Transverse colon (tissue), 3 donors: ENCODE results near the gene ADGRA1.

Source experiments
- EP300 ChIP-seq: sonication (generic); formaldehyde crosslinking; IDR thresholded peaks from one replicate; pipeline ENCODE4 v1.6.1; 2017; ENCODE audit warnings: antibody characterized with exemption, low read depth
- POLR2A ChIP-seq: fragments of 450-650 bp; IDR thresholded peaks from one replicate; pipeline ENCODE4 v1.6.1; 2016; ENCODE audit warnings: antibody characterized with exemption, mild to moderate bottlenecking, moderate library complexity
- TF ChIP-seq, protein P1 (sequence below), 5 experiments: fragments of 200-600 bp in 3 of 5; fragments of 450-650 bp in 2 of 5; sonication (generic) in 3 of 5; IDR thresholded peaks; 1 replicate in 2 of 5; 2 replicates in 3 of 5; pipeline ENCODE4 v1.5.1; 2016 to 2017; ENCODE audit warnings: antibody characterized with exemption in 5 of 5, inconsistent platforms in 3 of 5, mild to moderate bottlenecking in 2 of 5, moderate library complexity in 1 of 5

- TF ChIP-seq, protein P1, sequence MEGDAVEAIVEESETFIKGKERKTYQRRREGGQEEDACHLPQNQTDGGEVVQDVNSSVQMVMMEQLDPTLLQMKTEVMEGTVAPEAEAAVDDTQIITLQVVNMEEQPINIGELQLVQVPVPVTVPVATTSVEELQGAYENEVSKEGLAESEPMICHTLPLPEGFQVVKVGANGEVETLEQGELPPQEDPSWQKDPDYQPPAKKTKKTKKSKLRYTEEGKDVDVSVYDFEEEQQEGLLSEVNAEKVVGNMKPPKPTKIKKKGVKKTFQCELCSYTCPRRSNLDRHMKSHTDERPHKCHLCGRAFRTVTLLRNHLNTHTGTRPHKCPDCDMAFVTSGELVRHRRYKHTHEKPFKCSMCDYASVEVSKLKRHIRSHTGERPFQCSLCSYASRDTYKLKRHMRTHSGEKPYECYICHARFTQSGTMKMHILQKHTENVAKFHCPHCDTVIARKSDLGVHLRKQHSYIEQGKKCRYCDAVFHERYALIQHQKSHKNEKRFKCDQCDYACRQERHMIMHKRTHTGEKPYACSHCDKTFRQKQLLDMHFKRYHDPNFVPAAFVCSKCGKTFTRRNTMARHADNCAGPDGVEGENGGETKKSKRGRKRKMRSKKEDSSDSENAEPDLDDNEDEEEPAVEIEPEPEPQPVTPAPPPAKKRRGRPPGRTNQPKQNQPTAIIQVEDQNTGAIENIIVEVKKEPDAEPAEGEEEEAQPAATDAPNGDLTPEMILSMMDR (IDR thresholded peaks at IDR 0.05), result no peak
- TF ChIP-seq EP300 (no peak), POLR2A (no peak)
Observed at GRCh38 chr10:133046390-133046765, 41.3 kb upstream of the ADGRA1 start.
